H1 (cell line): ENCODE data around the gene OR5AU1. TPM values are rescaled to one million over a fixed set of nuclear protein-coding genes. Genes with fewer than 3 reads are reported as not detected.

Experiments
- BACH1 ChIP-seq: IDR thresholded peaks from 2 replicates; pipeline ENCODE4 v1.6.1; 2012; ENCODE audit warnings: low read length, improper control_type of control experiment
- CHD1 ChIP-seq: IDR thresholded peaks from 2 replicates; pipeline ENCODE4 v1.6.1; 2012; ENCODE audit warnings: low read depth, low read length, improper control_type of control experiment
- JUND ChIP-seq: IDR thresholded peaks from 2 replicates; pipeline ENCODE4 v1.6.1; 2011; ENCODE audit warnings: mild to moderate bottlenecking, improper control_type of control experiment, low read length
- POLR2A ChIP-seq, 2 experiments: IDR thresholded peaks; 1 replicate in 1 of 2; 2 replicates in 1 of 2; pipeline ENCODE4 v1.6.1; 2011; ENCODE audit warnings: low read depth in 2 of 2, low read length in 2 of 2, mild to moderate bottlenecking in 2 of 2; ENCODE audit errors: control extremely low read depth in 1 of 2
- RFX5 ChIP-seq: IDR thresholded peaks from 2 replicates; pipeline ENCODE4 v1.6.1; 2011; ENCODE audit warnings: low read depth, low read length, improper control_type of control experiment, borderline replicate concordance
- SRF ChIP-seq: IDR thresholded peaks from 2 replicates; pipeline ENCODE4 v1.6.1; 2011; ENCODE audit warnings: mild to moderate bottlenecking, low read depth, low read length, moderate library complexity
- TAF1 ChIP-seq: IDR thresholded peaks from 2 replicates; pipeline ENCODE4 v1.6.1; 2011; ENCODE audit warnings: mild to moderate bottlenecking, low read depth, low read length
- TAF7 ChIP-seq: optimal IDR thresholded peaks from 2 replicates; pipeline ENCODE3; 2011; ENCODE audit warnings: low read depth, mild to moderate bottlenecking, inconsistent platforms, low read length, moderate library complexity, borderline replicate concordance
- TEAD4 ChIP-seq: IDR thresholded peaks from 2 replicates; pipeline ENCODE4 v1.6.1; 2012; ENCODE audit warnings: low read depth, low read length, inconsistent platforms, mixed read lengths
- polyA plus RNA-seq, 7 experiments: library from polyadenylated mRNA; depleted of rRNA in 3 of 7; stranded (reverse) in 5 of 7; unstranded in 2 of 7; fragments of >200 nt in 5 of 7; fragments of 200-250 nt in 2 of 7; gene quantifications; 1 replicate in 5 of 7; 2 replicates in 1 of 7; 4 replicates in 1 of 7; pipeline versions ENCODE4 v1.2.1 to v1.2.3, GENCODE V29; 2011 to 2013; ENCODE audit warnings: missing spikeins in 2 of 7, mixed read lengths in 2 of 7
- total RNA-seq: library from RNA; stranded (reverse); fragmentation: NEBNext Ultra II Directional; extraction: Animal tissue kit (Norgen Biotek cat#: 25700); gene quantifications from 2 replicates; pipeline ENCODE4 v1.2.1, GENCODE V29; 2021
- TF ChIP-seq, protein P1 (sequence below): fragments of 300-600 bp; sonication (generic); IDR thresholded peaks from 2 replicates; pipeline ENCODE4 v1.7.1; 2012; ENCODE audit warnings: low read length, moderate library complexity, mild to moderate bottlenecking, inconsistent platforms; ENCODE audit not compliant: insufficient replicate concordance

Gene OR5AU1
- total and polyA plus RNA-seq, 2 of the 8 experiments (the other 6 are each of a cell fraction or from before 2014, with no cell fraction given): not detected

DNA sequence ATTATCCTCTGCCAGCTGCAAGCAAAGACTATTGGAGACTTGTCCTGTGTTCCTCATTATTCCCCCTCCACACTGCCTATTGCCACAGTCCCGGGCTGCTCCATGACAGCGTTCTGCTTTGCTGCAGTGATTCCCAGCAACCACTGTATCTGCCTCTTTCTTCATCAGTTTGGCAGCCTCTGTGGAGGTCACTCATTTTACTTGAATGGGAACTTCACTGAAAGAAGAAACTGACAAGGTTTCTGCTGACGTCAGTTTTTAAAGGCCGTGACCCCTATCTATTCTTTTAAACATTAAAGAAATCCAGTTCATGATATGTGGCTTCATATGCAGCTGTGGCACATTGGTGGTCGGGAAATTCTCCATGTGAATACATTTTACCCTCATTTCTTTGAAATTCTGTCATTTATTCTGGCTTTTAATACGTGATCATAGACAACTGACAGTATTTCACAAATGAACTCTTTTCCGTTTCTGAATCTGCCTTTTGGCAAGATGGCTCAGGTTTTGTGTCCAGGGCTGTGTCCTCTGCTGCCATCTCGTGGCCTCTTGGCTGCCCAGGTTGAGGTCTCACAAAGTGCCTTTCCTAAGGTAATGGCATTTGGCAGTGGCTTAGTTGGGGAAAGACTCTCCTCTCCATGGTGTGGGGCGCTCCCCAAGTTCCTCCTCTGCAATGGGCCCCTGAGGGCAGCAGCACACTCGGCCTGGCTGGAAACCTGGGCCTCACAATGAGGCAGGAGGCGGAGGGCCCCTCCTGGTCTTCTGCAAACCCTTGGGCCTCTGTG, 49.2 kb downstream of the OR5AU1 start (continued):
- TF ChIP-seq BACH1: no peak
- TF ChIP-seq, protein P1, sequence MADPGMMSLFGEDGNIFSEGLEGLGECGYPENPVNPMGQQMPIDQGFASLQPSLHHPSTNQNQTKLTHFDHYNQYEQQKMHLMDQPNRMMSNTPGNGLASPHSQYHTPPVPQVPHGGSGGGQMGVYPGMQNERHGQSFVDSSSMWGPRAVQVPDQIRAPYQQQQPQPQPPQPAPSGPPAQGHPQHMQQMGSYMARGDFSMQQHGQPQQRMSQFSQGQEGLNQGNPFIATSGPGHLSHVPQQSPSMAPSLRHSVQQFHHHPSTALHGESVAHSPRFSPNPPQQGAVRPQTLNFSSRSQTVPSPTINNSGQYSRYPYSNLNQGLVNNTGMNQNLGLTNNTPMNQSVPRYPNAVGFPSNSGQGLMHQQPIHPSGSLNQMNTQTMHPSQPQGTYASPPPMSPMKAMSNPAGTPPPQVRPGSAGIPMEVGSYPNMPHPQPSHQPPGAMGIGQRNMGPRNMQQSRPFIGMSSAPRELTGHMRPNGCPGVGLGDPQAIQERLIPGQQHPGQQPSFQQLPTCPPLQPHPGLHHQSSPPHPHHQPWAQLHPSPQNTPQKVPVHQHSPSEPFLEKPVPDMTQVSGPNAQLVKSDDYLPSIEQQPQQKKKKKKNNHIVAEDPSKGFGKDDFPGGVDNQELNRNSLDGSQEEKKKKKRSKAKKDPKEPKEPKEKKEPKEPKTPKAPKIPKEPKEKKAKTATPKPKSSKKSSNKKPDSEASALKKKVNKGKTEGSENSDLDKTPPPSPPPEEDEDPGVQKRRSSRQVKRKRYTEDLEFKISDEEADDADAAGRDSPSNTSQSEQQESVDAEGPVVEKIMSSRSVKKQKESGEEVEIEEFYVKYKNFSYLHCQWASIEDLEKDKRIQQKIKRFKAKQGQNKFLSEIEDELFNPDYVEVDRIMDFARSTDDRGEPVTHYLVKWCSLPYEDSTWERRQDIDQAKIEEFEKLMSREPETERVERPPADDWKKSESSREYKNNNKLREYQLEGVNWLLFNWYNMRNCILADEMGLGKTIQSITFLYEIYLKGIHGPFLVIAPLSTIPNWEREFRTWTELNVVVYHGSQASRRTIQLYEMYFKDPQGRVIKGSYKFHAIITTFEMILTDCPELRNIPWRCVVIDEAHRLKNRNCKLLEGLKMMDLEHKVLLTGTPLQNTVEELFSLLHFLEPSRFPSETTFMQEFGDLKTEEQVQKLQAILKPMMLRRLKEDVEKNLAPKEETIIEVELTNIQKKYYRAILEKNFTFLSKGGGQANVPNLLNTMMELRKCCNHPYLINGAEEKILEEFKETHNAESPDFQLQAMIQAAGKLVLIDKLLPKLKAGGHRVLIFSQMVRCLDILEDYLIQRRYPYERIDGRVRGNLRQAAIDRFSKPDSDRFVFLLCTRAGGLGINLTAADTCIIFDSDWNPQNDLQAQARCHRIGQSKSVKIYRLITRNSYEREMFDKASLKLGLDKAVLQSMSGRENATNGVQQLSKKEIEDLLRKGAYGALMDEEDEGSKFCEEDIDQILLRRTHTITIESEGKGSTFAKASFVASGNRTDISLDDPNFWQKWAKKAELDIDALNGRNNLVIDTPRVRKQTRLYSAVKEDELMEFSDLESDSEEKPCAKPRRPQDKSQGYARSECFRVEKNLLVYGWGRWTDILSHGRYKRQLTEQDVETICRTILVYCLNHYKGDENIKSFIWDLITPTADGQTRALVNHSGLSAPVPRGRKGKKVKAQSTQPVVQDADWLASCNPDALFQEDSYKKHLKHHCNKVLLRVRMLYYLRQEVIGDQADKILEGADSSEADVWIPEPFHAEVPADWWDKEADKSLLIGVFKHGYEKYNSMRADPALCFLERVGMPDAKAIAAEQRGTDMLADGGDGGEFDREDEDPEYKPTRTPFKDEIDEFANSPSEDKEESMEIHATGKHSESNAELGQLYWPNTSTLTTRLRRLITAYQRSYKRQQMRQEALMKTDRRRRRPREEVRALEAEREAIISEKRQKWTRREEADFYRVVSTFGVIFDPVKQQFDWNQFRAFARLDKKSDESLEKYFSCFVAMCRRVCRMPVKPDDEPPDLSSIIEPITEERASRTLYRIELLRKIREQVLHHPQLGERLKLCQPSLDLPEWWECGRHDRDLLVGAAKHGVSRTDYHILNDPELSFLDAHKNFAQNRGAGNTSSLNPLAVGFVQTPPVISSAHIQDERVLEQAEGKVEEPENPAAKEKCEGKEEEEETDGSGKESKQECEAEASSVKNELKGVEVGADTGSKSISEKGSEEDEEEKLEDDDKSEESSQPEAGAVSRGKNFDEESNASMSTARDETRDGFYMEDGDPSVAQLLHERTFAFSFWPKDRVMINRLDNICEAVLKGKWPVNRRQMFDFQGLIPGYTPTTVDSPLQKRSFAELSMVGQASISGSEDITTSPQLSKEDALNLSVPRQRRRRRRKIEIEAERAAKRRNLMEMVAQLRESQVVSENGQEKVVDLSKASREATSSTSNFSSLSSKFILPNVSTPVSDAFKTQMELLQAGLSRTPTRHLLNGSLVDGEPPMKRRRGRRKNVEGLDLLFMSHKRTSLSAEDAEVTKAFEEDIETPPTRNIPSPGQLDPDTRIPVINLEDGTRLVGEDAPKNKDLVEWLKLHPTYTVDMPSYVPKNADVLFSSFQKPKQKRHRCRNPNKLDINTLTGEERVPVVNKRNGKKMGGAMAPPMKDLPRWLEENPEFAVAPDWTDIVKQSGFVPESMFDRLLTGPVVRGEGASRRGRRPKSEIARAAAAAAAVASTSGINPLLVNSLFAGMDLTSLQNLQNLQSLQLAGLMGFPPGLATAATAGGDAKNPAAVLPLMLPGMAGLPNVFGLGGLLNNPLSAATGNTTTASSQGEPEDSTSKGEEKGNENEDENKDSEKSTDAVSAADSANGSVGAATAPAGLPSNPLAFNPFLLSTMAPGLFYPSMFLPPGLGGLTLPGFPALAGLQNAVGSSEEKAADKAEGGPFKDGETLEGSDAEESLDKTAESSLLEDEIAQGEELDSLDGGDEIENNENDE: no peak
- TF ChIP-seq TEAD4: no peak
- TF ChIP-seq RFX5: no peak
- TF ChIP-seq POLR2A (IDR thresholded peaks at IDR 0.05; ENCODE audit: control extremely low read depth in 1 of 2, low read depth in 2 of 2, low read length in 2 of 2): 0 out of 3 replicates have a peak, but pooled peaks of 1 of the 2 experiments have one; percentile 25
- no peak for TF ChIP-seq CHD1
- TF ChIP-seq JUND: no peak
- no peak for TF ChIP-seq SRF
- no peak for TF ChIP-seq TAF1
- TF ChIP-seq TAF7: peak; percentile 20
